MCF 10A (cell line): ENCODE data around the gene DOC2A. TPM values are rescaled to one million over a fixed set of nuclear protein-coding genes. Genes with fewer than 3 reads are reported as not detected.

Experiments used
- BruUV-seq: library from RNA; stranded (reverse); fragments of 400-500 nt; replicated peaks from 2 replicates; lab custom pipeline; 2021; lab: Mats Ljungman, UMichigan
- CTCF ChIA-PET: fragments of 300-600 bp; sonication (Branson Sonifier 250); formaldehyde crosslinking; extraction: SDS; loops from one replicate; lab custom pipeline; 2021; ENCODE audit warnings: antibody characterized with exemption, inconsistent platforms; lab: Yijun Ruan, JAX
- POLR2A ChIA-PET: fragments of 300-600, 350-650 bp; sonication (Branson Sonifier 250); formaldehyde crosslinking; extraction: SDS; loops from one replicate; lab custom pipeline; 2020; ENCODE audit warnings: antibody characterized with exemption, inconsistent platforms; lab: Yijun Ruan, JAX
- DNase-seq: peaks from one replicate; pipeline ENCODE4 v3.0.0-alpha.2; 2018; ENCODE audit not compliant: unreplicated experiment
- H3K27ac Mint-ChIP-seq: one replicate; pipeline ENCODE4 v1.8.0; 2022; ENCODE audit warnings: mild to moderate bottlenecking, low read depth, mixed read lengths; ENCODE audit not compliant: unreplicated experiment
- H3K27me3 Mint-ChIP-seq: one replicate; pipeline ENCODE4 v1.8.0; 2022; ENCODE audit warnings: mixed read lengths; ENCODE audit not compliant: insufficient read depth, unreplicated experiment
- H3K36me3 Mint-ChIP-seq: one replicate; pipeline ENCODE4 v1.8.0; 2022; ENCODE audit warnings: mild to moderate bottlenecking, moderate library complexity, mixed read lengths; ENCODE audit not compliant: insufficient read depth, unreplicated experiment
- H3K4me1 Mint-ChIP-seq: one replicate; pipeline ENCODE4 v1.8.0; 2022; ENCODE audit warnings: mixed read lengths; ENCODE audit not compliant: insufficient read depth, unreplicated experiment
- H3K4me3 Mint-ChIP-seq: one replicate; pipeline ENCODE4 v1.8.0; 2022; ENCODE audit warnings: mild to moderate bottlenecking, moderate library complexity, mixed read lengths; ENCODE audit not compliant: unreplicated experiment
- H3K9me3 Mint-ChIP-seq: one replicate; pipeline ENCODE4 v1.8.0; 2022; ENCODE audit warnings: mixed read lengths; ENCODE audit not compliant: unreplicated experiment
- CTCF ChIP-seq: fragments of 200-600 bp; IDR thresholded peaks from one replicate; pipeline ENCODE4 v1.8.0; 2022; ENCODE audit warnings: antibody characterized with exemption, mild to moderate bottlenecking; ENCODE audit not compliant: unreplicated experiment
- intact Hi-C: fragments of 100-400 bp; cut with micrococcal nuclease; formaldehyde crosslinking; loops from 2 replicates; pipeline ENCODE4 v1.14.1; 2022
- total RNA-seq: library from RNA; stranded (reverse); gene quantifications from 2 replicates; pipeline ENCODE4 v1.2.3, GENCODE V29; 2022

The DOC2A gene
- total RNA-seq, 1 experiment from 2014 or later: 1.2 TPM

- BruUV-seq: no TSS peak
- DNase-seq: no peak
- no peaks in the 10 kb centered on the region for H3K9me3 Mint-ChIP-seq
- H3K4me3 Mint-ChIP-seq: no peak overlapping the region
- H3K27me3 Mint-ChIP-seq: no peaks in the 10 kb centered on the region
- no peak for TF ChIP-seq CTCF
- ChIA-PET CTCF (no interaction called here), POLR2A (no interaction called here)
- H3K27ac Mint-ChIP-seq: no peak overlapping the region
- H3K4me1 Mint-ChIP-seq: peaks cover 16% of the 10 kb centered on the region
- intact Hi-C loops: no loop called here
- peaks cover 10% of the 10 kb centered on the region for H3K36me3 Mint-ChIP-seq
Measured at GRCh38 chr16:29959293-29959692, 51.5 kb downstream of the DOC2A start.

GRCh38 chr16:29958756-29959155 is 52.1 kb downstream of the DOC2A start:
- H3K27ac Mint-ChIP-seq: no peak overlapping the region
- intact Hi-C loops: no loop called here
- POLR2A ChIA-PET: interaction anchor here (0.7 kb wide), 1 partner anchor 652 kb away, joined by 3 read pairs; no protein-coding TSS in a partner anchor
- TF ChIP-seq CTCF: no peak
- no TSS peak for BruUV-seq
- no peaks in the 10 kb centered on the region for H3K27me3 Mint-ChIP-seq
- H3K9me3 Mint-ChIP-seq: no peaks in the 10 kb centered on the region
- DNase-seq: no peak
- no peak overlapping the region for H3K4me3 Mint-ChIP-seq
- CTCF ChIA-PET: no interaction called here
- H3K36me3 Mint-ChIP-seq: peaks cover 10% of the 10 kb centered on the region
- H3K4me1 Mint-ChIP-seq: peaks cover 16% of the 10 kb centered on the region

Other genes with a start within 250 kb of the DOC2A start
- not detected in 2 replicates for gene ZG16, start 232.8 kb downstream of the DOC2A start, total RNA-seq
- 36.3 and 53.8 TPM in 2 replicates for gene KIF22, start 220.3 kb downstream of the DOC2A start, total RNA-seq
- 185 and 194 TPM in 2 replicates for gene MAZ, start 204.5 kb downstream of the DOC2A start, total RNA-seq
- gene PRRT2, start 198.8 kb downstream of the DOC2A start, total RNA-seq: 0.42 and 0.96 TPM in 2 replicates
- gene PAGR1, start 194.9 kb downstream of the DOC2A start, total RNA-seq: 21.3 and 25.0 TPM in 2 replicates
- 56.5 and 71.9 TPM in 2 replicates for gene MVP, start 190.6 kb downstream of the DOC2A start, total RNA-seq
- 41.3 and 42.7 TPM in 2 replicates for gene CDIPT, start 147.8 kb downstream of the DOC2A start, total RNA-seq
- gene SEZ6L2, start 111.5 kb downstream of the DOC2A start, total RNA-seq: 1.9 and 3.2 TPM in 2 replicates
- 4.8 and 5.7 TPM in 2 replicates for gene ASPHD1, start 110.5 kb downstream of the DOC2A start, total RNA-seq
- 35.5 and 38.9 TPM in 2 replicates for gene KCTD13, start 84.8 kb downstream of the DOC2A start, total RNA-seq
- gene TMEM219, start 48.9 kb downstream of the DOC2A start, total RNA-seq: 62.1 and 68.1 TPM in 2 replicates
- 29.3 and 33.1 TPM in 2 replicates for gene TAOK2, start 37.2 kb downstream of the DOC2A start, total RNA-seq
- gene HIRIP3, start 15.4 kb downstream of the DOC2A start, total RNA-seq: 12.9 and 20.7 TPM in 2 replicates
- 82.0 and 90.1 TPM in 2 replicates for gene INO80E, start 14.8 kb downstream of the DOC2A start, total RNA-seq
- not detected in 2 replicates for gene C16orf92, start 12.2 kb upstream of the DOC2A start, total RNA-seq
- 0.21 and 0.27 TPM in 2 replicates for gene TLCD3B, start 20.2 kb upstream of the DOC2A start, total RNA-seq
- gene ALDOA, start 54.7 kb upstream of the DOC2A start, total RNA-seq: 1,141 and 1,165 TPM in 2 replicates
- 93.2 and 99.7 TPM in 2 replicates for gene PPP4C, start 65.0 kb upstream of the DOC2A start, total RNA-seq
- 0.16 and 0.47 TPM in 2 replicates for gene TBX6, start 80.9 kb upstream of the DOC2A start, total RNA-seq
- 8.8 and 9.2 TPM in 2 replicates for gene YPEL3, start 85.2 kb upstream of the DOC2A start, total RNA-seq
- 0.49 and 1.5 TPM in 2 replicates for gene GDPD3, start 102.5 kb upstream of the DOC2A start, total RNA-seq
- gene MAPK3, start 112.2 kb upstream of the DOC2A start, total RNA-seq: 11.7 and 15.0 TPM in 2 replicates
- 0.83 and 1.9 TPM in 2 replicates for gene CORO1A, start 172.6 kb upstream of the DOC2A start, total RNA-seq
- gene BOLA2B, start 182.6 kb upstream of the DOC2A start, total RNA-seq: 132 and 133 TPM in 2 replicates
- gene SLX1A, start 182.8 kb upstream of the DOC2A start, total RNA-seq: 21.4 and 37.1 TPM in 2 replicates
- 13.4 TPM in 2 replicates for gene SULT1A3, start 188.2 kb upstream of the DOC2A start, total RNA-seq
- gene NPIPB13, start 237.5 kb upstream of the DOC2A start, total RNA-seq: 11.6 and 15.3 TPM in 2 replicates